WTC11 (cell line): ENCODE data around the gene STK32C. TPM values are rescaled to one million over a fixed set of nuclear protein-coding genes. Genes with fewer than 3 reads are reported as not detected.

Experiments used
- total RNA-seq: library from RNA; stranded (reverse); gene quantifications from 3 replicates; pipeline ENCODE4 v1.2.3, GENCODE V29; 2021

Gene STK32C
- total RNA-seq, 1 experiment from 2014 or later: 20.7 TPM

Other genes with a start within 250 kb of the STK32C start
- 1.2 to 1.7 TPM (median 1.4 TPM) in 3 replicates for gene JAKMIP3, start 242.0 kb downstream of the STK32C start, total RNA-seq
- 16.8 to 18.1 TPM (median 17.0 TPM) in 3 replicates for gene DPYSL4, start 121.0 kb downstream of the STK32C start, total RNA-seq
- gene LRRC27, start 24.2 kb upstream of the STK32C start, total RNA-seq: 4.0 to 4.6 TPM (median 4.4 TPM) in 3 replicates
- 12.2 to 14.1 TPM (median 13.6 TPM) in 3 replicates for gene PWWP2B, start 89.2 kb upstream of the STK32C start, total RNA-seq
- gene INPP5A, start 229.8 kb upstream of the STK32C start, total RNA-seq: 20.0 to 22.1 TPM (median 21.5 TPM) in 3 replicates